Measurements from ENCODE around the gene PGM1. TPM values are rescaled to one million over a fixed set of nuclear protein-coding genes. Genes with fewer than 3 reads are reported as not detected.
"Not testable (repeated sequence)": the region's sequence is repeated elsewhere in the genome, so short reads cannot be mapped to it uniquely, and the experiment has no call there.

PGM1 gene
- total RNA-seq, 1 experiment from 2014 or later: 54.6 TPM

- TF ChIP-seq TCF7L2 (IDR thresholded peaks at IDR 0.05; ENCODE audit: borderline replicate concordance, extremely low read depth, insufficient read depth, insufficient read length) (no peak), RAD21 (IDR thresholded peaks at IDR 0.05; ENCODE audit: low read depth) (peak; percentile 59), FOSL1 (IDR thresholded peaks at IDR 0.05; ENCODE audit: low read depth) (no peak), ELF1 (IDR thresholded peaks at IDR 0.05; ENCODE audit: borderline replicate concordance, low read depth) (no peak), SRF (IDR thresholded peaks at IDR 0.05; ENCODE audit: low read depth) (no peak)
Observed at GRCh38 chr1:63575340-63575826, 17.8 kb upstream of the PGM1 start (continued).

- DNase-seq (ENCODE audit: low read depth, low spot score); H4K20me1 ChIP-seq (ENCODE audit: insufficient read depth); H3K4me2 ChIP-seq (ENCODE audit: low read length); intact Hi-C loops (cut with micrococcal nuclease); BruUV-seq (replicated peaks); H3K27ac ChIP-seq (ENCODE audit: low read depth, low read length); H3K27me3 ChIP-seq (ENCODE audit: insufficient read depth, low read length); H2AFZ ChIP-seq (ENCODE audit: low read depth, low read length, poor library complexity, severe bottlenecking); H3K9ac ChIP-seq (ENCODE audit: low read length); POLR2A ChIA-PET; H3K9me3 ChIP-seq (ENCODE audit: control insufficient read depth in 1 of 2, insufficient read depth in 1 of 2, low read depth in 1 of 2, low read length in 2 of 2); RAD21 ChIA-PET (ENCODE audit: low non-redundant PET in 1 of 2, low total read pairs in 2 of 2, uncharacterized antibody in 2 of 2, unreplicated experiment in 2 of 2); ATAC-seq; H3K9me2 ChIP-seq (ENCODE audit: insufficient read depth); H3K79me2 ChIP-seq (ENCODE audit: insufficient read depth, low read length); H3K4me3 ChIP-seq (replicated peaks in 1 of 2; ENCODE audit: low read depth in 1 of 2, low read length in 2 of 2); H3K4me1 ChIP-seq (ENCODE audit: control insufficient read depth in 1 of 2, insufficient read depth in 2 of 2, low read length in 2 of 2); CTCF ChIA-PET; H3K36me3 ChIP-seq (ENCODE audit: control insufficient read depth in 1 of 2, insufficient read depth in 2 of 2, low read length in 2 of 2): not testable (repeated sequence)
Observed at GRCh38 chr1:63586326-63586725, 6.9 kb upstream of the PGM1 start.

- H4K20me1 ChIP-seq (ENCODE audit: insufficient read depth): no peaks in the 10 kb centered on the region
- H3K4me2 ChIP-seq (ENCODE audit: low read length): no peak overlapping the region
- ChIA-PET POLR2A (no interaction called here), RAD21 (ENCODE audit: low non-redundant PET in 1 of 2, low total read pairs in 2 of 2, uncharacterized antibody in 2 of 2, unreplicated experiment in 2 of 2) (interaction anchor here in 1 of 2 experiments (0.9 kb wide), 1 partner anchor 102 kb away, joined by 3 read pairs; no protein-coding TSS in a partner anchor), CTCF (no interaction called here)
- no peak for TF ChIP-seq EZH2phosphoT487 (IDR thresholded peaks at IDR 0.05; ENCODE audit: borderline replicate concordance)
- TF ChIP-seq CEBPB (IDR thresholded peaks at IDR 0.05; ENCODE audit: low read depth): no peak
- H3K79me2 ChIP-seq (ENCODE audit: insufficient read depth, low read length): peaks cover 4% of the 10 kb centered on the region
- no peak for DNase-seq (ENCODE audit: low read depth, low spot score)
- H3K9ac ChIP-seq (ENCODE audit: low read length): no peak overlapping the region
- no peak overlapping the region for H3K4me3 ChIP-seq (replicated peaks in 1 of 2; ENCODE audit: low read depth in 1 of 2, low read length in 2 of 2)
- peaks cover 8 to 14% of the 10 kb centered on the region in 2 experiments; a peak in 3 of 4 replicates for H3K4me1 ChIP-seq (ENCODE audit: control insufficient read depth in 1 of 2, insufficient read depth in 2 of 2, low read length in 2 of 2)
- no peak overlapping the region for H3K27ac ChIP-seq (ENCODE audit: low read depth, low read length)
- H3K27me3 ChIP-seq (ENCODE audit: insufficient read depth, low read length): no peaks in the 10 kb centered on the region
- no peaks in the 10 kb centered on the region for H3K9me2 ChIP-seq (ENCODE audit: insufficient read depth)
- no TSS peak for BruUV-seq (replicated peaks)
- intact Hi-C loops (cut with micrococcal nuclease): no loop called here
- ATAC-seq: no peak
- H2AFZ ChIP-seq (ENCODE audit: low read depth, low read length, poor library complexity, severe bottlenecking): no peak overlapping the region
- H3K9me3 ChIP-seq (ENCODE audit: control insufficient read depth in 1 of 2, insufficient read depth in 1 of 2, low read depth in 1 of 2, low read length in 2 of 2): no peaks in the 10 kb centered on the region
- H3K36me3 ChIP-seq (ENCODE audit: control insufficient read depth in 1 of 2, insufficient read depth in 2 of 2, low read length in 2 of 2): no peaks in the 10 kb centered on the region
Observed at GRCh38 chr1:63590166-63590560, 3.0 kb upstream of the PGM1 start.

Measured in HCT116 (cell line).